NCI-H1417 (cell line): ENCODE results near the gene CCDC201.
"Not testable (repeated sequence)": the region's sequence is repeated elsewhere in the genome, so short reads cannot be mapped to it uniquely, and the experiment has no call there.

ENCODE experiments used
- DNase-seq, 3 experiments: peaks; one replicate each; lab custom pipeline; 2025; lab: John Stamatoyannopoulos, UW

The CCDC201 gene

DNA sequence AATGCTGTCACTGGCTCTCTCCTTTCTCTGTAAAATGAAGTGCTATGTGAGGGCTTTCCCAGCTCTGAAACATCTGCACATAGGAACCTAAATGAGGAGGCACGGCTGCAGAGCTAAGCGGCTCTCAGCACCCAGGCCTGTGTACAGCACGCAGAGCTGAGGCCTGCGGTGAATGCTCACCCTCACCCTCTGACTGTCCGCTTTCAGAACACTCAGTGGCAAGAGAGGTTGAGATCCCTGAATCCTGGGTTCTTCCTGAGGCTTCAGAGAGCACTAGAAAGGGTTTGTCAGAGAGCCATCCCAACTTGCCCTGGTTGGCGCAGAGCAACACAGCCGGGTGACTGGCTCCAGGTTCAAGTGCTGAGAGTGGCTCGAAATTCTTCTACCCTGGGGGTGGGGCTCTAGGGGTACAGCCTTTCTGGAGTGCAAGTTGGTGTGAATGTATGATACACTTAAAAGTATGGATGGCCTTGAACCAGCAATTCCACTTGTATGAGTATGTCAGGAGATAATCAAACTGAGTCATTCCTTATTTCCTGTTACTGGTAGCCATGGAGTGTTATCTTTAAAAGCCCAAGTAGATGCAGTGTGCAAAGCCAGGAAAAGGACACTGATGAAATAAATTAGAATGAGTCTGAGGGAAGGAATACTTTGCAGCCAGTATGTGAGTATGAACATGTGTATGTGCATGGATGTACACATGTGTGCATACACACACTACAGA lies 1.7 kb upstream of the CCDC201 start:
- DNase-seq, result no peak

- peak in 1 of 3 experiments; percentile 27 for DNase-seq
Measured at GRCh38 chr7:45873355-45873754, 473 bp upstream of the CCDC201 start.

GRCh38 chr7:45872116-45873034 lies 507 bp downstream of the CCDC201 start:
- DNase-seq, result no peak

DNA sequence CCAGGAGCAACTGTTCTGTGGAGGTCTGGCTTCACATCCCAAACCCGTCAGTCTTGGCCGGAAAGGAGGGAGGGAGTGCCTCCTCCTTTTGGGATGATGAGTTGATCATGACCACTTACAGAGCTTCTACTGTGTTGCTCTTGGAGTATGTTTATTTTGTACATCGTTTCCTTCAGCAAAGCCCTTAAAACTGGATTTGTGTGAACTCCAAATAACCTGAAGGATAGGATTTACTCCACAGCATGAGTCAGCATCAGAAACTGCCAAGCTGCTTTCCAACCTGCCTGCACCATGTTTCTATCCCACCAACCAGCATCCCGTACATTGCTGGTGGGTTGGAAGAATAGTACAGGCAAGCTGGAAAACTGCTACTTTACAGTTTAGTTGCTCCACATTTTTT lies 3.5 kb downstream of the CCDC201 start:
- DNase-seq, result no peak

DNA sequence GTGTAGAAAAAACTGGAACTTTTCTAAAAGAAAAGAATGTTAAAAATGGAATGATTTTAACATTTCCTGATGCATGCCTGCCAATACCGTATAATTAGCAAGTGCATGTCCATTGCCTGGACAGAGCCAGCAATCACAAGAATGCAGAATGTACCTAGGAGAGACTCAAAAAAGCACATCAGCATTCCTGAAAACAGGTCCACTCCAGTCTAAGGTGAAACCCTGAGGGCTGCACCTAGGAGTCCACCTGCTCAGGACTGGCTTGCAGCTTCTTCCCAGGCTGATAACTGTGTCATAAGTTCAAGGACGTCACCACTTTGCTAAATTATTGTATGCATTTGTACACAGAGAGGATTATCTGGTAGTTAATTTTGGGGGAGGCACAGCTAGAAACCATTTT lies 5.4 kb downstream of the CCDC201 start:
- no peak for DNase-seq

GRCh38 chr7:45865594-45866410 lies 7.1 kb downstream of the CCDC201 start:
- DNase-seq, result no peak

- DNase-seq, result no peak
Measured at GRCh38 chr7:45863715-45864114, 9.2 kb downstream of the CCDC201 start.

GRCh38 chr7:45856888-45857287 lies 16.0 kb downstream of the CCDC201 start:
- not testable (repeated sequence) for DNase-seq

GRCh38 chr7:45855680-45856079 lies 17.2 kb downstream of the CCDC201 start:
- DNase-seq, result peak in 2 of 3 experiments; percentile 47 to 70

DNA sequence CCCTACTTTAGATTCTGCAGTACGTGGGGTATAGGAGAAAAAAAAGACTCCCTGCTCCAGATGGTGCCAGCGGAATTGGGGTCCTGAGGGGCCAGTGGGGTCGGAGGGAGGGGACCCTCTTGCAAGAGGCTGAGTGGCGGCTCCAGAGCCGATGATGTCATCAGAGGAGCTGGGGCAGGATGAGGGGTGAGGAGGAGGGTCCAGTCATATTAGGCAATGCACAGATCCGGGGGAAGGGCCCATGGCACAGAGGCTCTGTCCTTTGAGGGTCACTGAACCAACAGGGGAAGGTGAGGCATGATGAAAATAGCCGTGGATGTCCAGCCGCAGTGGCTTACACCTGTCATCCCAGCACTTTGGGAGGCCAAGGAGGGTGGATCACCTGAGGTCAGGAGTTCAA lies 19.4 kb downstream of the CCDC201 start:
- DNase-seq, result not testable (repeated sequence)

DNA sequence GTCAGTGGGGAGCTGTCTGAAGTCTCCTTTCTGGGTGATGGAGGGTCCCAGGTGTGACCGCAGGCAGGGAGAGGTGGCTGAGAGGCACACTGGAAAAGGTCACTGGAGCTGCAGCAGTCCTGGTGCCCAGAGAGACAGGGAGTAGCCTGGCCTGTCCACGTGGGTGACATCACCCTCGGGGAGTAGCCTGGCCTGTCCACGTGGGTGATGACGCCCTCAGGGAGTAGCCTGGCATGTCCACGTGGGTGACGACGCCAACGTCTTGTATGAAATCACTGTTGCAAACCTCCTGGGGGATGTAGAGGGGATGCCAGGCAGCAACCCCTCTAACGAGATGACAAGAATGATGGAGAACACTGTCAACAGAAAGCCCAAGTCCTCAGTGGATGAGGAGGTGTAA lies 19.9 kb downstream of the CCDC201 start:
- not testable (repeated sequence) for DNase-seq

DNA sequence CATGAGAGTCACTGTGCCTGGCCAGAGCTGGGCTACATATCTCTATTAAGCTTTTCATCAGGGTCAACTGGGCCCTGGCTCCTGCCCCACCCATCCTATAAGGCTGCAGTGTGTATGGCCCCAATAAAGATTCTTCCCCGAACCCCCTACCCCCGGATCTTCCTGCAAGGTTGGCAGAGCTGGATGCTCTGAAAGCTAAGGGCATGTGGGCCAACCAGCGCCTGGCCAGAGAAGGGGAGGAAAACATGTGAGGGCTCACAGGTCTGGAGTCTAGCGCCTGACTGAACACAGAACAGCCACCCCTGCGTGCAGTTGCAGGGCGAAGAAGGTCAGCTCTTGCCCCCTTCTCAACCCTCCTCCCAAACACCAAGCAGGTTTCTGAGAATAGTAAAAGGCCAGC lies 24.1 kb downstream of the CCDC201 start:
- not testable (repeated sequence) for DNase-seq

DNA sequence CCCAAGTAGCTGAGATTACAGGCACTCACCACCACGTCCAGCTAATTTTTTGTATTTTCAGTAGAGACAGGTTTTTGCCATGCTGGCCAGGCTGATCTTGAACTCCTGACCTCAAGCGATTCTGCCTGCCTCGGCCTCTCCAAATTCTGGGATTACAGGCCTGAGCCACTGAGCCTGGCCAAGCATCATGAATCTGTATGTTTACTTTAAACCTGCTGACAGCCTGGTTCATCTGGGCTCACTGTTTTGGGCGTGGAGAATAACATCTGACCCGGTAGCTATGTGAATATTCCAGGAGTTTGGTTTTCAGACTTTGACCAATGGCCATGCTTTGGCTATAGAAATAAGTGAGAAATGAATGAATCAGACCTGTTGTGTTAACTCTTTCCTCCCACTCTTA lies 26.3 kb downstream of the CCDC201 start:
- not testable (repeated sequence) for DNase-seq

DNA sequence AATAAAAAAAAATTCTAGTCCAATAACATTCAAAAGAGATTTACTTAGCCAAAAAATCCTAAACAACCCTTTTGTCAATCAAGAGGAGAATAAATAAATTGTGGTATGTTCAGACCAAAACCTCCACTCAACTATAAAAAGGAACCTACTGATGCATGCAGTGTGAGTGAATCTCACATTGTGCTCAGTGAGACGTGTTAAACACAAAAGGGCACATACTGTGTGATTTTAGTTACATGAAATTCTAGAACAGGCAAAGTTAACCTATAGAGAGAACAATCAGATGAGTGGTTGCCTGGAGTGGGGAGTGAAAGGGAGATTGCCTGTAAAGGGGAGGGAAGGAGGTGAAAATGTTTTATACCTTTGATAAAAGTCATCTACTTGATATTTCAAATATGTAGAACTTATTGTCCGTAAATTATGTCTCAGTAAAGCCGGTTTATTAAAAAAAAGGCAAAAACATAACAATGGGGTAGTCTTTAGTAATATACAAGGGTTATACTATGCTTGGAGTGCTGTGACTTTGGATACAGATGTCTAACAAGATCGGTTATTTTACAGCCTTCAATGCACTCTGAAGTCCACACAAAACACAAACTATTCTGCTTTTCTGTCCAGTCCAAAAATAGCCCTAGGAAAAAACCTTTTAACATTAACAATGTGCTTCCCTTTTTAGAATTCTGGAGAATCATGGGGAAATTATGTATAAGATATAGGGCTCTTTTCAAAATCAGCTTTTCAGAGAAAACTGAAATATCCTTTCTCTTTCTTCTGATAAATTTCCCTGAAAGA lies 30.8 kb downstream of the CCDC201 start:
- peak in 1 of 3 experiments; percentile 28 for DNase-seq

- not testable (repeated sequence) for DNase-seq
Measured at GRCh38 chr7:45838852-45839251, 34.0 kb downstream of the CCDC201 start.

DNA sequence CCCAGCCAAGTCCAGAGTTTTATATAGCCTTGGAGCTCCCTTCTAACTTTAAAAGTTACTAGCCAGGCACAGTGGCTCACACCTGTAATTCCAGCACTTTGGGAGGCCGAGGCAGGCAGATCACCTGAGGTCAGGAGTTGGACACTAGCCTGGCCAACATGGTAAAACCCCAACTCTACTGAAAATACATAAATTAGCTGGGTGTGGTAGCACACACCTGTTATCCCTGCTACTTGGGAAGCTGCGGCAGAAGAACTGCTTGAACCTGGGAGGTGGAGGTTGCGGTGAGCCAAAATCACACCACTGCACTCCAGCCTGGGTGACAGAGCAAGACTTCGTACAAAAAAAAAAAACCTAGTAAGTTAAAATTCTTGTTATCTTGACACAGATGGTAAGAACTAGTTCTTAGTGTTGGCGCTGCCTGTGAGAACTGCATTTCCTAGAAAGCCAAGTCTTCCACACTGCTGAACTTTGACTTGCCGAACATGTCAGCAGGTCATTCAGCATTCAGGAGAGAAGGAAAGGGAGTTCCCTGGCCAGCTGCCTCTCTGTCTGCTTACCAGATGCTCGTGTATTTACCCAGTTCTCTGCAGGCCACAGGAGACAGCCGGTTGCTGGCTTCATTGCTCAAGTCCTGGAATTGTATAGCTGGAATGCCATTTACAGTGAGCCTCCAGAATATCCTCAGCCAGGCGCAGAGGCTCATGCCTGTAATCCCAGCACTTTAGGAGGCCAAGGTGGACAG lies 40.3 kb downstream of the CCDC201 start:
- DNase-seq, result not testable (repeated sequence)

- not testable (repeated sequence) for DNase-seq
Measured at GRCh38 chr7:45829846-45830245, 43.0 kb downstream of the CCDC201 start.

- DNase-seq, result not testable (repeated sequence)
Measured at GRCh38 chr7:45827731-45828130, 45.2 kb downstream of the CCDC201 start.

DNA sequence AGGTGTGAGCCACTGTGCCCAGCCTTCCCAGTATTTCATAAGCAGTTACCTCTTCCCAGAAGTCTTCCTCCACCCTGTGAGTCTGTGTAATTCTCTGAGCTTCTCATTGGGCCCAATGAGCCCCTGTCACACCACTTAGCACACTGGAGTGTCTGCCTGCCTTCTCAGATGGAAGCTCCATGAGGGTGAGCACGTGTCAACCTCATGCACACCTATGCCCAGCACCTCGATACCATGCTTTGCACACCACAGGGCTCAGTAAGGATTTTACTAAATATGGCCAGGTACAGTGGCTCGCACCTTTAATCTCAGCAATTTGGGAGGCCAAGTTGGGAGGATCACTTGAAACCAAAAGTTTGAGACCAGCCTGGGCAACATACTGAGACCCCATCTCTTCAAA lies 46.3 kb downstream of the CCDC201 start:
- DNase-seq, result not testable (repeated sequence)

DNA sequence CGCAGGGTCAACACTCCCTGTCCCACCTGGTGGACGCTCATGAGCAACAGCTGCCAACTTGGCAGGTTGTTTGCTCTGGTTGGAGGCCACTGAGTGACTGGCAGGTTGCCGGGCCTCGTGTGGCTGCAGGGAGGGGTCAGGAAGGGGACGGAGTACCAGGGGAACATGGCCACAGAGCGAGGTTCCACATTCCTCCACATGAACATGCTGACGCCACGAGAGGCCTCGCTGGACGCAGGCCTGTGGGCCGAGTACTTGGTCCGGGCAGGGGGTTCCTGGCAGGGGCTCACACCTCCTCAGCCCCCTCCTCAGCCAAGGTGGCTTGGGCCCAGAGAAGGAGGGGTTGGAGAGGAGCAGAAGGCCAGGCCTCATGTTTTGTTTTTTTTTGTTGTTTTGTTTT lies 54.1 kb downstream of the CCDC201 start:
- not testable (repeated sequence) for DNase-seq

DNA sequence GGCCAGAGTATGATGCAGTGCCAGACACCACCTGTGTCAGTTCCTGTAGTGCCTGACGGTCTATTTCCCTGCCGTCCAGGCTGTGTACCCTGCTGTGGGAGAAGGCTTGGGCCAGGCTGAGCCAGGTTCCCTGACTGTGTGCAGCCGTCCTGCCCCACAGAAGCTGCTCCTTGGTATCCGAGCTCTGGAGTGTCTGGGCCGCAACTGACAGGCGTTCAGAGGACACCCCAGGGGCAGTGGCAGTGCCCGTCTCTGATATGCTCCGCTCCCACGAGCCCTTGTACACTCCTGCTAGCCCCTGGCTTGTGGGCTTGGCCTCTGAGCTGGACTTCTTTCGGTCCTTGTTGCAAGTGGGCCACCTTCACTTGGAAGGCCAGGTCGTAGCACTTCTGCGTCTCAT lies 55.0 kb downstream of the CCDC201 start:
- DNase-seq, result not testable (repeated sequence)
